Neural progenitor cell (in vitro differentiated cells): ENCODE data around the gene DYRK2.

Experiments used
- EZH2phosphoT487 ChIP-seq: fragments of 200-600 bp; sonication (generic); IDR thresholded peaks from 2 replicates; pipeline ENCODE4 v1.6.1; 2017; ENCODE audit warnings: antibody characterized with exemption
- TF ChIP-seq, protein P1 (sequence below): fragments of 200-600 bp; sonication (generic); IDR thresholded peaks from 2 replicates; pipeline ENCODE4 v1.5.1; 2017; ENCODE audit warnings: antibody characterized with exemption, mild to moderate bottlenecking

DNA sequence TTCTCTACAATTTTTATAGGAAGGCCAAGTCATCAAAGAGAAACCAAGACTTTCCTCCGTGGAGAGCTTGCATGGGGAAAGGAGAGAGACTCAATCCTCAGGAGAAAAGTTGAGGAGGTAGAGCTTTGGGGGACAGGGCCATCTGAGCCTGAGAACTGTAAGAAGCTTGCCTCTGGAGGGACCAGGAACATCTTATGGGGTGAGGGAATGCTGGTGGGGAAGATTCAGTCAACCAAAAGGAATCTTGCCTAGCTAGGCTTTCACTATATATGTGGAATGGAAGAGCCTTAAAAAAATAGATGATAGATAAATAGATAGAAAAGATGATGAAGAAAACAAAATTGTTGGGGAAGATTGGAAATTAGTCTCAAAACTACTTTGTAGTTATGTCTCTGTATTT, 63.5 kb downstream of the DYRK2 start:
- TF ChIP-seq, protein P1, sequence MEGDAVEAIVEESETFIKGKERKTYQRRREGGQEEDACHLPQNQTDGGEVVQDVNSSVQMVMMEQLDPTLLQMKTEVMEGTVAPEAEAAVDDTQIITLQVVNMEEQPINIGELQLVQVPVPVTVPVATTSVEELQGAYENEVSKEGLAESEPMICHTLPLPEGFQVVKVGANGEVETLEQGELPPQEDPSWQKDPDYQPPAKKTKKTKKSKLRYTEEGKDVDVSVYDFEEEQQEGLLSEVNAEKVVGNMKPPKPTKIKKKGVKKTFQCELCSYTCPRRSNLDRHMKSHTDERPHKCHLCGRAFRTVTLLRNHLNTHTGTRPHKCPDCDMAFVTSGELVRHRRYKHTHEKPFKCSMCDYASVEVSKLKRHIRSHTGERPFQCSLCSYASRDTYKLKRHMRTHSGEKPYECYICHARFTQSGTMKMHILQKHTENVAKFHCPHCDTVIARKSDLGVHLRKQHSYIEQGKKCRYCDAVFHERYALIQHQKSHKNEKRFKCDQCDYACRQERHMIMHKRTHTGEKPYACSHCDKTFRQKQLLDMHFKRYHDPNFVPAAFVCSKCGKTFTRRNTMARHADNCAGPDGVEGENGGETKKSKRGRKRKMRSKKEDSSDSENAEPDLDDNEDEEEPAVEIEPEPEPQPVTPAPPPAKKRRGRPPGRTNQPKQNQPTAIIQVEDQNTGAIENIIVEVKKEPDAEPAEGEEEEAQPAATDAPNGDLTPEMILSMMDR, result no peak
- TF ChIP-seq EZH2phosphoT487, result no peak
